Measurements from ENCODE around the gene NTSR1. TPM values are rescaled to one million over a fixed set of nuclear protein-coding genes. Genes with fewer than 3 reads are reported as not detected.

The NTSR1 gene
- total and polyA plus RNA-seq, 2 experiments from 2014 or later, result 0.15 to 1.4 TPM

DNA sequence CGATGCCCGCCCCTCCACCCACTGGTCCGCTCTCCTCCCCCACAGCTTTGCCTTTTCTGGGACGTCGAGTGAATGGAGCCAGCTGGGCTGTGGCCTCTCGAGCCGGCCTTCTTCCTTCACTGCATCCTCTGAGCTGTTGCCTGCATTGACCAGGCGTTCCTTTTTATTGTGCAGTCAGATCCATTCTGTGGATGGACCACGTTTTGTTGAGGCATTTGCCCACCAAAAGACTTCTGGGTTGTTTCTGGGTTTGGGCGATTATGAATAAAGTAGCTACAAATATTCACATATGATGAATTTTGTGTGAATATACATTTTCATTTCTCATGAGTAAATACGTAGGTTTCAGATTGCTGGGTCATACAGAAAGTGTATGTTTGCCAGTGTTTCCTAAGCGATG is 9.9 kb downstream of the NTSR1 start (continued):
- no peak for TF ChIP-seq REST (IDR thresholded peaks at IDR 0.05; ENCODE audit: unreplicated experiment)
- no peak for TF ChIP-seq ZNF331 (CRISPR knock-in tag; IDR thresholded peaks at IDR 0.05; ENCODE audit: low read depth)

DNA sequence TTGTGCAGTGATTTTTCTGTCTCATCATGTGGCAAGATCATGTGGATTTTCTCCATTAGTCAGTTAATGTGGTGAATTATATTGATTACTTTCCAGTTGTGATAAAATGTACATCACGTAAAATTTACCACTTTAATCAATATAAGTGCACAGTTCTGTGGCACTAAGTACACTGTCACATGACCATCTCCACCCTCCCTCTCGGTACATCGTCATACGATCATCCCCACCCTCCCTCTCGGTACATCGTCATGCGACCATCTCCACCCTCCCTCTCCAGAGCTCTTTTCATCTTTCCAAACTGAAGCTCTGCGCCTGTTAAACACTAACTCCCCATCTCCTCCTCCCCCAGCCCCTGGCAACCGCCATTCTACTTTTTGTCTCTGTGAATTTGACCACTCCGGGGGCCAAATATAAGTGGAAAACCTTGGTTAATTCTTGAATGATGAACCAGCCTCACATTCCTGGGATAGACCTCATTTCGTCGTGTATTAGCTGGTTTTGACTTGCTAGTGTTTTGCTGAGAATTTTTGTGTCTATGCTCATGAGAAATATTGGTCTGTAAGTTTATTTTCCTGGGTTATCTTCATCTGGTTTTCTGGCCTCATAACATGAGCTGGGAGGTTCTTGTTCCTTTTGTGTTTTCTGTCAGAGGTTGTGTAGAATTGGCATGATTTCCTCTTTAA is 10.8 kb downstream of the NTSR1 start:
- 0 out of 2 replicates have a peak, but pooled peaks cover 3% of the 10 kb centered on the region for H3K36me3 ChIP-seq (ENCODE audit: insufficient read depth)
- Mint-ChIP-seq H3K27me3 (ENCODE audit: insufficient read depth, low read depth, poor library complexity) (peaks cover 9% of the 10 kb centered on the region), H3K27ac (no peak overlapping the region), H3K4me1 (no peaks in the 10 kb centered on the region), H3K36me3 (ENCODE audit: low read depth) (peaks cover 3% of the 10 kb centered on the region; the same call in 2 of the 3 replicates), H3K4me3 (no peak overlapping the region), H3K9me3 (peaks cover 27% of the 10 kb centered on the region)
- no peaks in the 10 kb centered on the region for H3K4me1 ChIP-seq (ENCODE audit: insufficient read depth)
- ATAC-seq (no peak), DNase-seq (ENCODE audit: low spot score) (no peak)
- H3K79me2 ChIP-seq (replicated peaks; ENCODE audit: insufficient read depth), result no peaks in the 10 kb centered on the region
- H3F3A ChIP-seq (replicated peaks; ENCODE audit: low read depth), result no peaks in the 10 kb centered on the region
- H2AFZ ChIP-seq, result no peak overlapping the region
- TF ChIP-seq EZH2phosphoT487 (IDR thresholded peaks at IDR 0.05; ENCODE audit: unreplicated experiment), result no peak
- TF ChIP-seq STAT1 (IDR thresholded peaks at IDR 0.05; ENCODE audit: unreplicated experiment), result no peak
- no peak for TF ChIP-seq POLR2AphosphoS5 (IDR thresholded peaks at IDR 0.05; ENCODE audit: low read depth)
- no peak for TF ChIP-seq ZNF331 (CRISPR knock-in tag; IDR thresholded peaks at IDR 0.05; ENCODE audit: low read depth)
- TF ChIP-seq, protein P1, sequence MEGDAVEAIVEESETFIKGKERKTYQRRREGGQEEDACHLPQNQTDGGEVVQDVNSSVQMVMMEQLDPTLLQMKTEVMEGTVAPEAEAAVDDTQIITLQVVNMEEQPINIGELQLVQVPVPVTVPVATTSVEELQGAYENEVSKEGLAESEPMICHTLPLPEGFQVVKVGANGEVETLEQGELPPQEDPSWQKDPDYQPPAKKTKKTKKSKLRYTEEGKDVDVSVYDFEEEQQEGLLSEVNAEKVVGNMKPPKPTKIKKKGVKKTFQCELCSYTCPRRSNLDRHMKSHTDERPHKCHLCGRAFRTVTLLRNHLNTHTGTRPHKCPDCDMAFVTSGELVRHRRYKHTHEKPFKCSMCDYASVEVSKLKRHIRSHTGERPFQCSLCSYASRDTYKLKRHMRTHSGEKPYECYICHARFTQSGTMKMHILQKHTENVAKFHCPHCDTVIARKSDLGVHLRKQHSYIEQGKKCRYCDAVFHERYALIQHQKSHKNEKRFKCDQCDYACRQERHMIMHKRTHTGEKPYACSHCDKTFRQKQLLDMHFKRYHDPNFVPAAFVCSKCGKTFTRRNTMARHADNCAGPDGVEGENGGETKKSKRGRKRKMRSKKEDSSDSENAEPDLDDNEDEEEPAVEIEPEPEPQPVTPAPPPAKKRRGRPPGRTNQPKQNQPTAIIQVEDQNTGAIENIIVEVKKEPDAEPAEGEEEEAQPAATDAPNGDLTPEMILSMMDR (conservative IDR thresholded peaks at IDR 0.05; ENCODE audit: low read depth in 2 of 2), result no peak
- no peak for TF ChIP-seq JUNB (IDR thresholded peaks at IDR 0.05; ENCODE audit: unreplicated experiment)
- TF ChIP-seq, protein P2, sequence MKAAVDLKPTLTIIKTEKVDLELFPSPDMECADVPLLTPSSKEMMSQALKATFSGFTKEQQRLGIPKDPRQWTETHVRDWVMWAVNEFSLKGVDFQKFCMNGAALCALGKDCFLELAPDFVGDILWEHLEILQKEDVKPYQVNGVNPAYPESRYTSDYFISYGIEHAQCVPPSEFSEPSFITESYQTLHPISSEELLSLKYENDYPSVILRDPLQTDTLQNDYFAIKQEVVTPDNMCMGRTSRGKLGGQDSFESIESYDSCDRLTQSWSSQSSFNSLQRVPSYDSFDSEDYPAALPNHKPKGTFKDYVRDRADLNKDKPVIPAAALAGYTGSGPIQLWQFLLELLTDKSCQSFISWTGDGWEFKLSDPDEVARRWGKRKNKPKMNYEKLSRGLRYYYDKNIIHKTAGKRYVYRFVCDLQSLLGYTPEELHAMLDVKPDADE (IDR thresholded peaks at IDR 0.05), result no peak
- TF ChIP-seq CREB1 (CRISPR knock-in tag; IDR thresholded peaks at IDR 0.05; ENCODE audit: low read depth), result no peak
- no peaks in the 10 kb centered on the region for H3K9me2 ChIP-seq (ENCODE audit: insufficient read depth)
- no peak overlapping the region for H3K27ac ChIP-seq (ENCODE audit: low read depth)
- H3K27me3 ChIP-seq (ENCODE audit: insufficient read depth), result no peaks in the 10 kb centered on the region
- H3K4me3 ChIP-seq, result no peak overlapping the region
- no peak overlapping the region for H3K4me2 ChIP-seq
- no peaks in the 10 kb centered on the region for H4K20me1 ChIP-seq (replicated peaks; ENCODE audit: insufficient read depth)

Data from GM23338 (cell line).